ENCODE measurements around the gene TTN.

TTN gene

DNA sequence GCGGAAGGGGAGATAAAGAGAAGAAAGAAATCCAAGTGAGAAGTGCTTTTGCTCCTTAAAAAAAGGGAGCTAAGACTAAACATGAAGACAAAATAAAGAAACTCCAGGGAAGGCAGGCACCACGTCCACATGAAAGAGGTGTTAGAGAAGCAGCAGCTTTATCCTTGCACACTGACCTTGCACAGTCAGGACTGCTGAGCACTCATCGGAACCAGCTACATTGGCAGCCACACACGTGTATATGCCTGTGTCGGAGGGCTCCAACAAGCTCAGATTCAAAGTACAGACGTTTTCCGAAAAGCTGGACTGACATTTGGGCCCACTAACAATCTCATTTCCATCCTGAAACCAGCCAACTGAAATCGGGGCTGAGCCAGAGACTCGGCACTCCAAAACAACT is 88.2 kb downstream of the TTN start:
- DNase-seq (ENCODE audit: low read depth), result no peak
- H3K4me3 ChIP-seq (ENCODE audit: control insufficient read depth, low read depth, low read length), result no peak overlapping the region
- TF ChIP-seq, protein P1, sequence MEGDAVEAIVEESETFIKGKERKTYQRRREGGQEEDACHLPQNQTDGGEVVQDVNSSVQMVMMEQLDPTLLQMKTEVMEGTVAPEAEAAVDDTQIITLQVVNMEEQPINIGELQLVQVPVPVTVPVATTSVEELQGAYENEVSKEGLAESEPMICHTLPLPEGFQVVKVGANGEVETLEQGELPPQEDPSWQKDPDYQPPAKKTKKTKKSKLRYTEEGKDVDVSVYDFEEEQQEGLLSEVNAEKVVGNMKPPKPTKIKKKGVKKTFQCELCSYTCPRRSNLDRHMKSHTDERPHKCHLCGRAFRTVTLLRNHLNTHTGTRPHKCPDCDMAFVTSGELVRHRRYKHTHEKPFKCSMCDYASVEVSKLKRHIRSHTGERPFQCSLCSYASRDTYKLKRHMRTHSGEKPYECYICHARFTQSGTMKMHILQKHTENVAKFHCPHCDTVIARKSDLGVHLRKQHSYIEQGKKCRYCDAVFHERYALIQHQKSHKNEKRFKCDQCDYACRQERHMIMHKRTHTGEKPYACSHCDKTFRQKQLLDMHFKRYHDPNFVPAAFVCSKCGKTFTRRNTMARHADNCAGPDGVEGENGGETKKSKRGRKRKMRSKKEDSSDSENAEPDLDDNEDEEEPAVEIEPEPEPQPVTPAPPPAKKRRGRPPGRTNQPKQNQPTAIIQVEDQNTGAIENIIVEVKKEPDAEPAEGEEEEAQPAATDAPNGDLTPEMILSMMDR (IDR thresholded peaks at IDR 0.05; ENCODE audit: control insufficient read depth, insufficient read depth, low read depth, low read length, missing control alignments), result no peak

DNA sequence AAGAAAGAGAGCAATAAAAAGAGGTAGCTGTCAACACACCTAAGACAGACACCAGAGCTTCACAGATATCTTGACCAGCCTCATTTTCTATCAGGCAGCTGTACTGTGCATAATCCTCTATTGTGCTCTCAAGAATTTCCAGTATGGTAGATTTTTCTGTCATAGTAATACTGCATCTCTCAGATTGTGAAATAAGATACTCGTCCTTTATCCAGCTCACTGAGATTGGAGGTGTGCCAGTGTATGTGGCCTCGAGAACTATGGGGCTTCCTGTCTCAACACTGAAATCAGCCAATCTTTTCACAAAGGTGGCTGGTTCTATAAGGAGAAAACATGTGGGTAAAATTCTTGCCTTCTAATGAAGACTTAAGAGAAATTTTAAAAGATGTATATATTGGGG is 88.9 kb downstream of the TTN start:
- no peak for DNase-seq (ENCODE audit: low read depth)
- TF ChIP-seq, protein P1 (IDR thresholded peaks at IDR 0.05; ENCODE audit: control insufficient read depth, insufficient read depth, low read depth, low read length, missing control alignments), result no peak
- no peak overlapping the region for H3K4me3 ChIP-seq (ENCODE audit: control insufficient read depth, low read depth, low read length)

DNA sequence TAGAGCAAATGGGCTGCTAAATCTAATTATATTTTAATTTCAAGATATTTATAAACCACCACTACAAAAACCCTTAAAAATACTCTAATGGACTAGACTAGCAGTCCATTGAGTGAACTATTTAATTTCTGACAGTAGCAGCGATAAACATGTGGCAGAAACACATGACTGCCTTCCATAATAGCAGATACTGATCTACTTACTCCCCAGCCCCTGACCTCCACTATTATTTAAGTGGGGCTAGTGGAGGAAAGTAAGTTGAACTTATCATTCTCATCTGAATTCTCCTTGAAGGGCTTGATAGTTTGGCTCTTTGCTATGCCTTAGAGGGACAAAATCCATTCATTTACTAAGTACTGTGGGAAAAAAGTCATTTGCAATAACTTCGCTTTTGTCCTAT is 90.8 kb downstream of the TTN start:
- TF ChIP-seq, protein P1 (IDR thresholded peaks at IDR 0.05; ENCODE audit: control insufficient read depth, insufficient read depth, low read depth, low read length, missing control alignments), result no peak
- no peak overlapping the region for H3K4me3 ChIP-seq (ENCODE audit: control insufficient read depth, low read depth, low read length)
- DNase-seq (ENCODE audit: low read depth), result no peak

DNA sequence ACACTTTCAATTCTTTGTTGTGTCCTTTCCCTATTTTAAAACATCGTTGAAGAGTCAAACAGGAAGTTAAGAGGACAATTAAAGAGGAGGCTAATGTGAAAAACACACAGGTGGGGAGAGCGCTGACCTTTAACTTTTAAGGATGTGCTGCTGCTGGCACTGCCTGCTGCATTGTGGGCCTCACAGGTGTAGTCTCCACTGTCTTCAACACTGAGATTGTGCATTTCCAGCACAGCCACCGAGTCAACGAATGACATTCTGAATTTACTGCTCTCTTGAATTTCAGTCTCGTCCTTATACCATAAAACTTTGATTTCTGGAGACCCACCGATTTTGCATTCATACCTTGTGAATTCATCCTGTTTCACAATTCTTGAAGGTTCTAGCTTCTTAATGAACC is 91.9 kb downstream of the TTN start:
- no peak for DNase-seq (ENCODE audit: low read depth)
- no peak overlapping the region for H3K4me3 ChIP-seq (ENCODE audit: control insufficient read depth, low read depth, low read length)
- TF ChIP-seq, protein P1 (IDR thresholded peaks at IDR 0.05; ENCODE audit: control insufficient read depth, insufficient read depth, low read depth, low read length, missing control alignments), result no peak

DNA sequence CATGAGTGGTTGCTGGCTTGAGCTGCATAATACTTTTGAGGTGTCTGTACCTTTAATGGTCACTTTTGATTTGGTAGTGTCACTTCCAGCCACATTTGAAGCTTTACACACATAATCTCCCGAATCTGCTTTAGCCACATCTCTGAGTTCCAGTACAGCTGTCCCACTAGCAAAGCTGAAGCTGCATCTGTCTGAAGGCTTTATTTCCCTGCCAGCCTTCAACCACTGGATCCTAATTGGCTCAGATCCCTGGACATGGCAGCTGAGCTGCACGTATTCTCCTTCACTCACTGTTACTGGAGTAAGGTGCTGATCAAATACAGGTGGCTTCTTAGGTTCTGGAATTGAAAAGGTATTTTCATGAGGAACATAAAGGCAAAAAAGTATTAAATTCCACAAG is 99.7 kb downstream of the TTN start:
- no peak overlapping the region for H3K4me3 ChIP-seq (ENCODE audit: control insufficient read depth, low read depth, low read length)
- DNase-seq (ENCODE audit: low read depth), result no peak
- TF ChIP-seq, protein P1 (IDR thresholded peaks at IDR 0.05; ENCODE audit: control insufficient read depth, insufficient read depth, low read depth, low read length, missing control alignments), result no peak

DNA sequence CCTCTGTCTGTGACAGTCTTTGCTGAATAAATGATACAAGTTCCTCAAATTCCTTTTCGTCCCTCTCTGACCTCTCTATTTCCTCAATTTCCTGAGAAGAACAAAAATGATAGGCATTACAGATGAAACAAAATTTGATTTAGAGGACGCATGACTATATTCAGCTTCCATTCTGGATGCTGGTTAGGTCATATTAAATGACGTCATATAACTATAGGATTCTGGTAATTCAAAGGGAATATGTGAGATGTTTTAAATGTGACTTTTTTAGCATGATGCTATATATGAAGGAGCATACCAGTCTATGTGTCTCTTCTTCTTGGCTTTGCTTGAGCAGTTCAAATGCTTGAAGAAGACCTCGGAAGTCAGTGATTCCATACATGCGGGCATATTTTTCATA is 102.3 kb downstream of the TTN start:
- DNase-seq (ENCODE audit: low read depth), result no peak

More for the DNA sequence above, 102.3 kb downstream of the TTN start:
- TF ChIP-seq, protein P1 (IDR thresholded peaks at IDR 0.05; ENCODE audit: control insufficient read depth, insufficient read depth, low read depth, low read length, missing control alignments), result no peak
- H3K4me3 ChIP-seq (ENCODE audit: control insufficient read depth, low read depth, low read length), result no peak overlapping the region
